K562 (cell line): ENCODE data around the gene FILIP1. TPM values are rescaled to one million over a fixed set of nuclear protein-coding genes. Genes with fewer than 3 reads are reported as not detected.

Source experiments
- ARID2 ChIP-seq: fragments of 450-650 bp; IDR thresholded peaks from 2 replicates; pipeline ENCODE4 v1.6.1; 2017; ENCODE audit warnings: antibody characterized with exemption, mild to moderate bottlenecking
- DACH1 ChIP-seq: fragments of 450-650 bp; IDR thresholded peaks from 2 replicates; pipeline ENCODE4 v1.6.1; 2018; ENCODE audit not compliant: partially characterized antibody
- ETV1 ChIP-seq: fragments of 450-650 bp; conservative IDR thresholded peaks from 2 replicates; pipeline ENCODE4 v1.6.1; 2016; ENCODE audit warnings: missing genetic modification characterization, control low read depth, low read depth, missing compliant biosample characterization
- ILK ChIP-seq: fragments of 450-650 bp; IDR thresholded peaks from 2 replicates; pipeline ENCODE4 v1.6.1; 2016; ENCODE audit warnings: missing genetic modification characterization, low read depth, mild to moderate bottlenecking, missing compliant biosample characterization, moderate library complexity, borderline replicate concordance
- KAT7 ChIP-seq: sonication (generic); formaldehyde crosslinking; IDR thresholded peaks from 2 replicates; pipeline ENCODE4 v1.8.0; 2022; ENCODE audit warnings: missing genetic modification reagents, mild to moderate bottlenecking, borderline replicate concordance
- NBN ChIP-seq: fragments of 450-650 bp; IDR thresholded peaks from 2 replicates; pipeline ENCODE4 v1.6.1; 2016; ENCODE audit warnings: low read depth, mild to moderate bottlenecking
- NR2C1 ChIP-seq, 2 experiments: fragments of 450-650 bp; IDR thresholded peaks; 2 replicates each; pipeline ENCODE4 v1.6.1; 2017; ENCODE audit warnings: mild to moderate bottlenecking in 2 of 2, antibody characterized with exemption in 1 of 2, inconsistent platforms in 1 of 2, missing compliant biosample characterization in 1 of 2, missing genetic modification characterization in 1 of 2
- PML ChIP-seq: IDR thresholded peaks from 2 replicates; pipeline ENCODE4 v1.6.1; 2012; ENCODE audit warnings: low read length, inconsistent platforms
- POLR2AphosphoS2 ChIP-seq: IDR thresholded peaks from 2 replicates; pipeline ENCODE4 v1.6.1; 2012; ENCODE audit warnings: low read length, improper control_type of control experiment
- POLR2H ChIP-seq: IDR thresholded peaks from 2 replicates; pipeline ENCODE4 v1.6.1; 2016; ENCODE audit warnings: missing genetic modification characterization, low read depth, mild to moderate bottlenecking, control low read depth, missing compliant biosample characterization, moderate library complexity
- PRMT5 ChIP-seq: sonication (generic); formaldehyde crosslinking; IDR thresholded peaks from 2 replicates; pipeline ENCODE4 v1.5.0; 2020; ENCODE audit warnings: missing genetic modification reagents
- PTRF ChIP-seq: fragments of 450-650 bp; IDR thresholded peaks from 2 replicates; pipeline ENCODE4 v1.6.1; 2016; ENCODE audit warnings: mild to moderate bottlenecking, missing genetic modification characterization, missing compliant biosample characterization
- SAFB2 ChIP-seq: fragments of 200-400 bp; formaldehyde crosslinking; IDR thresholded peaks from 2 replicates; pipeline ENCODE4 v1.6.1; 2018; ENCODE audit warnings: borderline replicate concordance, low read length, low read depth, moderate library complexity; ENCODE audit not compliant: severe bottlenecking
- SIRT6 ChIP-seq: IDR thresholded peaks from one replicate; pipeline ENCODE4 v1.6.1; 2012; ENCODE audit warnings: low read depth, mild to moderate bottlenecking, control low read depth, inconsistent platforms, low read length, moderate library complexity
- TAF7 ChIP-seq: fragments of 450-650 bp; IDR thresholded peaks from 2 replicates; pipeline ENCODE4 v1.6.1; 2016; ENCODE audit warnings: missing genetic modification characterization, missing compliant biosample characterization
- YY1 ChIP-seq, 3 experiments: IDR thresholded peaks; 2 replicates each; pipeline ENCODE4 v1.6.1; 2011; ENCODE audit warnings: low read length in 2 of 3, mild to moderate bottlenecking in 2 of 3, moderate library complexity in 2 of 3, borderline replicate concordance in 1 of 3, control low read depth in 1 of 3, low read depth in 1 of 3; ENCODE audit not compliant: insufficient read depth in 3 of 3, insufficient replicate concordance in 2 of 3, control insufficient read depth in 1 of 3, insufficient read length in 1 of 3; ENCODE audit errors: extremely low read depth in 1 of 3
- ZBTB1 ChIP-seq: sonication (generic); formaldehyde crosslinking; IDR thresholded peaks from 2 replicates; pipeline ENCODE4 v1.8.1; 2023; ENCODE audit warnings: missing genetic modification reagents, low read depth, mild to moderate bottlenecking, borderline replicate concordance
- ZBTB17 ChIP-seq: fragments of 450-650 bp; formaldehyde crosslinking; IDR thresholded peaks from 2 replicates; pipeline ENCODE4 v1.4.0; 2020; ENCODE audit warnings: mild to moderate bottlenecking
- ZNF23 ChIP-seq: fragments of 250-450 bp; sonication (Bioruptor Pico); IDR thresholded peaks from 2 replicates; pipeline ENCODE4 v1.4.0; 2020; ENCODE audit warnings: mild to moderate bottlenecking
- polyA plus RNA-seq, 8 experiments: library from polyadenylated mRNA; depleted of rRNA in 4 of 8; stranded (reverse) in 5 of 8; unstranded in 3 of 8; fragments of >200 nt; fragmentation: Nextera tagmentation in 2 of 8; fragmentation: Illumina TruSeq in 1 of 8; extraction: Ambion mirVana in 2 of 8; extraction: Trizol in 1 of 8; gene quantifications; 2 replicates each; pipeline versions ENCODE4 v1.2.1 to v1.2.3, GENCODE V29; 2011 to 2014; ENCODE audit warnings: inconsistent platforms in 1 of 8, missing spikeins in 1 of 8
- total RNA-seq, 7 experiments: library from RNA; depleted of rRNA in 6 of 7; stranded (reverse); fragments of >200 nt in 6 of 7; fragmentation: Illumina TruSeq in 2 of 7; extraction: Trizol in 2 of 7; gene quantifications; 2 replicates each; pipeline versions ENCODE4 v1.2.1 to v1.2.3, GENCODE V29; 2011 to 2021; ENCODE audit warnings: low replicate concordance in 1 of 7
- TF ChIP-seq, protein P1 (sequence below): fragments of 450-650 bp; formaldehyde crosslinking; conservative IDR thresholded peaks from 2 replicates; pipeline ENCODE4 v1.4.0; 2022; ENCODE audit warnings: mild to moderate bottlenecking, missing genetic modification characterization
- TF ChIP-seq, protein P2 (sequence below): fragments of 250-450 bp; sonication (Bioruptor Pico); IDR thresholded peaks from 2 replicates; pipeline ENCODE4 v1.4.0; 2020
- TF ChIP-seq, protein P3 (sequence below): IDR thresholded peaks from 2 replicates; pipeline ENCODE4 v1.6.1; 2014; ENCODE audit warnings: antibody characterized with exemption

The FILIP1 gene
- total and polyA plus RNA-seq, 9 of the 15 experiments (the other 6 are each of a cell fraction or from before 2014, with no cell fraction given): 0.03 to 0.25 (median 0.10) TPM; not detected in 1

DNA sequence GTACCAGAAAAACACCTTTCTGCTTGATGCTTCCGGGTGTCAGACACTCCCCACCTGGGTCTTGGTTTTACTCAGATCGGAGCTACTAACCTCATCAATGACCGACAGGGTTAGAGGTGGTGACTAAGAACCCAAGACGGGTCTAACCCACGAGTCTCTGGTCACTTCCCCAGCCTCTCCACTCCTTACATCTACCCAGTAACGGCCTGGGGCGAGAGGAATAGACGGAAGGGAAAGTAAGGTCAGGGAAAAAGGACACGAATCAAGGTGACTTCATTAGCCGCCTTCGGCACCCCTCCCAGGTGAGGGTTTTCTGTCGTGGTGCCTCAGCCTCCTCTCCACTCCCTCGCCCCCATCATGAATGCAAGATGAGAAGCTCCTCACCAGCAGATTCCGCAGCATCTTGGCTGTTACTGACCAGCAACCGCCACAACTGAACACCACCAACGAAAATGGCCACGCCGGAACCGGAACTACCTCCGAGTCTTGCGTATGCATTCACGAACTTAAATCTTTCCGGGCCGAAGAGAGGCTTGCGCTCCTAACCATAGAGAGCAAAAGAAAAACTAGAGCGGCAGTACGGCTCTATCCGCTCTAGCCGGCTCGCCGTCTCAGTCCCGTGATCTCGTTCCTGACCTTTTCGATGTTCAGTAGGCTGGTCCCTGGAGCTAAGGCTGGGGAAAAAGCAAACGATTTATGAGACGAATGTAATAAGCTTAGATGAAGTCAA, 250.1 kb downstream of the FILIP1 start, which contains the start of gene COX7A2 (continued):
- TF ChIP-seq, protein P1, sequence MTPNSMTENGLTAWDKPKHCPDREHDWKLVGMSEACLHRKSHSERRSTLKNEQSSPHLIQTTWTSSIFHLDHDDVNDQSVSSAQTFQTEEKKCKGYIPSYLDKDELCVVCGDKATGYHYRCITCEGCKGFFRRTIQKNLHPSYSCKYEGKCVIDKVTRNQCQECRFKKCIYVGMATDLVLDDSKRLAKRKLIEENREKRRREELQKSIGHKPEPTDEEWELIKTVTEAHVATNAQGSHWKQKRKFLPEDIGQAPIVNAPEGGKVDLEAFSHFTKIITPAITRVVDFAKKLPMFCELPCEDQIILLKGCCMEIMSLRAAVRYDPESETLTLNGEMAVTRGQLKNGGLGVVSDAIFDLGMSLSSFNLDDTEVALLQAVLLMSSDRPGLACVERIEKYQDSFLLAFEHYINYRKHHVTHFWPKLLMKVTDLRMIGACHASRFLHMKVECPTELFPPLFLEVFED (CRISPR knock-in tag): 0 out of 2 replicates have a peak, but pooled peaks have one; percentile 9
- TF ChIP-seq YY1 (IDR thresholded peaks at IDR 0.05; ENCODE audit: borderline replicate concordance in 1 of 3, control insufficient read depth in 1 of 3, extremely low read depth in 1 of 3, insufficient read depth in 3 of 3, insufficient read length in 1 of 3, insufficient replicate concordance in 2 of 3, low read depth in 1 of 3, low read length in 2 of 3) (peak; percentile 59 to 95 (median 90)), PML (peak; percentile 91), SAFB2 (no peak), ZBTB1 (CRISPR knock-in tag) (no peak), POLR2H (peak; percentile 93), NBN (peak; percentile 73; the same call in 1 of the 2 replicates), ETV1 (tag) (peak; percentile 83), PRMT5 (CRISPR knock-in tag) (no peak), TAF7 (tag) (peak; percentile 90), KAT7 (CRISPR knock-in tag) (no peak), ZBTB17 (CRISPR knock-in tag) (no peak; the same call in 1 of the 2 replicates), SIRT6 (no peak), ARID2 (no peak), PTRF (tag) (no peak), DACH1 (no peak), ZNF23 (CRISPR knock-in tag) (no peak), ILK (tag) (no peak), POLR2AphosphoS2 (peak; percentile 76; the same call in 1 of the 2 replicates), NR2C1 (IDR thresholded peaks at IDR 0.05) (peak; percentile 94), NR2C1 (tag; IDR thresholded peaks at IDR 0.05) (peak; percentile 96)
- TF ChIP-seq, protein P2, sequence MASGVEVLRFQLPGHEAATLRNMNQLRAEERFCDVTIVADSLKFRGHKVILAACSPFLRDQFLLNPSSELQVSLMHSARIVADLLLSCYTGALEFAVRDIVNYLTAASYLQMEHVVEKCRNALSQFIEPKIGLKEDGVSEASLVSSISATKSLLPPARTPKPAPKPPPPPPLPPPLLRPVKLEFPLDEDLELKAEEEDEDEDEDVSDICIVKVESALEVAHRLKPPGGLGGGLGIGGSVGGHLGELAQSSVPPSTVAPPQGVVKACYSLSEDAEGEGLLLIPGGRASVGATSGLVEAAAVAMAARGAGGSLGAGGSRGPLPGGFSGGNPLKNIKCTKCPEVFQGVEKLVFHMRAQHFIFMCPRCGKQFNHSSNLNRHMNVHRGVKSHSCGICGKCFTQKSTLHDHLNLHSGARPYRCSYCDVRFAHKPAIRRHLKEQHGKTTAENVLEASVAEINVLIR (CRISPR knock-in tag): 0 out of 2 replicates have a peak, but pooled peaks have one; percentile 35
- TF ChIP-seq, protein P3, sequence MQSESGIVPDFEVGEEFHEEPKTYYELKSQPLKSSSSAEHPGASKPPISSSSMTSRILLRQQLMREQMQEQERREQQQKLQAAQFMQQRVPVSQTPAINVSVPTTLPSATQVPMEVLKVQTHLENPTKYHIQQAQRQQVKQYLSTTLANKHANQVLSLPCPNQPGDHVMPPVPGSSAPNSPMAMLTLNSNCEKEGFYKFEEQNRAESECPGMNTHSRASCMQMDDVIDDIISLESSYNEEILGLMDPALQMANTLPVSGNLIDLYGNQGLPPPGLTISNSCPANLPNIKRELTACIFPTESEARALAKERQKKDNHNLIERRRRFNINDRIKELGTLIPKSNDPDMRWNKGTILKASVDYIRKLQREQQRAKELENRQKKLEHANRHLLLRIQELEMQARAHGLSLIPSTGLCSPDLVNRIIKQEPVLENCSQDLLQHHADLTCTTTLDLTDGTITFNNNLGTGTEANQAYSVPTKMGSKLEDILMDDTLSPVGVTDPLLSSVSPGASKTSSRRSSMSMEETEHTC: peak; percentile 87
